Mesenchymal stem cell (in vitro differentiated cells and primary cell): ENCODE measurements around the gene ZMYND11.

Experiments used
- DNase-seq: peaks from one replicate; pipeline ENCODE4 v3.0.0-alpha.2; 2013
- H2AFZ ChIP-seq: one replicate; pipeline ENCODE4 v1.6.1; 2013; ENCODE audit warnings: low read depth, mild to moderate bottlenecking, control low read depth, inconsistent platforms, low read length, moderate library complexity
- H2AK5ac ChIP-seq: 2 replicates; pipeline ENCODE4 v1.6.1; 2013; ENCODE audit warnings: low read length, moderate library complexity, mild to moderate bottlenecking, inconsistent platforms; ENCODE audit not compliant: severe bottlenecking
- H2BK120ac ChIP-seq: one replicate; pipeline ENCODE4 v1.6.1; 2013; ENCODE audit warnings: low read depth, mild to moderate bottlenecking, inconsistent platforms, low read length, moderate library complexity
- H2BK12ac ChIP-seq, 2 experiments: one replicate each; pipeline ENCODE4 v1.6.1; 2013; ENCODE audit warnings: inconsistent platforms in 2 of 2, low read length in 2 of 2, mild to moderate bottlenecking in 2 of 2, moderate library complexity in 2 of 2, control low read depth in 1 of 2
- H2BK15ac ChIP-seq: one replicate; pipeline ENCODE4 v1.6.1; 2013; ENCODE audit warnings: mild to moderate bottlenecking, low read depth, inconsistent platforms; ENCODE audit not compliant: poor library complexity, severe bottlenecking
- H2BK5ac ChIP-seq: 2 replicates; pipeline ENCODE4 v1.6.1; 2013; ENCODE audit warnings: low read depth, mild to moderate bottlenecking, low read length, control low read depth, inconsistent platforms; ENCODE audit not compliant: poor library complexity, severe bottlenecking
- H3K14ac ChIP-seq, 2 experiments: one replicate each; pipeline ENCODE4 v1.6.1; 2013; ENCODE audit warnings: inconsistent platforms in 2 of 2, low read length in 2 of 2, control low read depth in 1 of 2, mild to moderate bottlenecking in 1 of 2, moderate library complexity in 1 of 2
- H3K18ac ChIP-seq, 2 experiments: one replicate each; pipeline ENCODE4 v1.6.1; 2013; ENCODE audit warnings: inconsistent platforms in 2 of 2, low read length in 2 of 2, control low read depth in 1 of 2, low read depth in 1 of 2, mild to moderate bottlenecking in 1 of 2
- H3K23ac ChIP-seq, 2 experiments: one replicate each; pipeline ENCODE4 v1.6.1; 2013; ENCODE audit warnings: inconsistent platforms in 2 of 2, low read length in 2 of 2, mild to moderate bottlenecking in 2 of 2, moderate library complexity in 2 of 2, control low read depth in 1 of 2
- H3K27ac ChIP-seq: 2 replicates; pipeline ENCODE4 v1.5.1; 2013; ENCODE audit warnings: mild to moderate bottlenecking, moderate library complexity, low read length, control low read depth, inconsistent platforms; ENCODE audit not compliant: poor library complexity, severe bottlenecking
- H3K27me3 ChIP-seq, 2 experiments: 2 replicates each; pipeline versions ENCODE4 v1.6.1 to v1.7.0; 2013; ENCODE audit warnings: low read length in 2 of 2, mild to moderate bottlenecking in 2 of 2, moderate library complexity in 2 of 2, control low read depth in 1 of 2, inconsistent platforms in 1 of 2; ENCODE audit not compliant: control insufficient read depth in 1 of 2, insufficient read depth in 1 of 2
- H3K36me3 ChIP-seq, 2 experiments: 2 replicates each; pipeline versions ENCODE4 v1.6.1 to v1.7.0; 2013; ENCODE audit warnings: low read length in 2 of 2, control low read depth in 1 of 2, inconsistent platforms in 1 of 2, low read depth in 1 of 2, mild to moderate bottlenecking in 1 of 2; ENCODE audit not compliant: insufficient read depth in 2 of 2, control insufficient read depth in 1 of 2
- H3K4ac ChIP-seq, 2 experiments: one replicate each; pipeline ENCODE4 v1.6.1; 2013; ENCODE audit warnings: inconsistent platforms in 2 of 2, low read length in 2 of 2, mild to moderate bottlenecking in 2 of 2, moderate library complexity in 2 of 2, control low read depth in 1 of 2, low read depth in 1 of 2
- H3K4me1 ChIP-seq: 2 replicates; pipeline ENCODE4 v1.6.1; 2013; ENCODE audit warnings: low read depth, low read length, control low read depth; ENCODE audit not compliant: control insufficient read depth, insufficient read depth
- H3K4me2 ChIP-seq: 2 replicates; pipeline ENCODE4 v1.6.1; 2013; ENCODE audit warnings: low read length, mild to moderate bottlenecking, inconsistent platforms; ENCODE audit not compliant: poor library complexity, severe bottlenecking
- H3K4me3 ChIP-seq, 2 experiments: 2 replicates each; pipeline versions ENCODE4 v1.5.1 to v1.7.0; 2013; ENCODE audit warnings: low read length in 2 of 2, mild to moderate bottlenecking in 2 of 2, control low read depth in 1 of 2, low read depth in 1 of 2; ENCODE audit not compliant: insufficient read depth in 1 of 2
- H3K79me1 ChIP-seq: replicated peaks from 2 replicates; pipeline ENCODE4 v1.6.1; 2013; ENCODE audit warnings: mild to moderate bottlenecking, control low read depth, low read length, inconsistent platforms; ENCODE audit not compliant: poor library complexity, severe bottlenecking
- H3K9ac ChIP-seq: 2 replicates; pipeline ENCODE4 v1.7.0; 2013; ENCODE audit warnings: mild to moderate bottlenecking, low read length, moderate library complexity
- H3K9me3 ChIP-seq: 2 replicates; pipeline ENCODE4 v1.7.0; 2013; ENCODE audit warnings: mild to moderate bottlenecking, low read length; ENCODE audit not compliant: control insufficient read depth
- H4K8ac ChIP-seq: one replicate; pipeline ENCODE4 v1.6.1; 2013; ENCODE audit warnings: inconsistent platforms, mild to moderate bottlenecking, low read length, moderate library complexity
- H4K91ac ChIP-seq: one replicate; pipeline ENCODE4 v1.6.1; 2013; ENCODE audit warnings: mild to moderate bottlenecking, low read length, inconsistent platforms
- WGBS: methylation state at CpG from one replicate; pipeline ENCODE4 v1.1.7; 2013; ENCODE audit warnings: mixed read lengths; 5-methylcytosine and 5-hydroxymethylcytosine counted together

Gene ZMYND11

DNA sequence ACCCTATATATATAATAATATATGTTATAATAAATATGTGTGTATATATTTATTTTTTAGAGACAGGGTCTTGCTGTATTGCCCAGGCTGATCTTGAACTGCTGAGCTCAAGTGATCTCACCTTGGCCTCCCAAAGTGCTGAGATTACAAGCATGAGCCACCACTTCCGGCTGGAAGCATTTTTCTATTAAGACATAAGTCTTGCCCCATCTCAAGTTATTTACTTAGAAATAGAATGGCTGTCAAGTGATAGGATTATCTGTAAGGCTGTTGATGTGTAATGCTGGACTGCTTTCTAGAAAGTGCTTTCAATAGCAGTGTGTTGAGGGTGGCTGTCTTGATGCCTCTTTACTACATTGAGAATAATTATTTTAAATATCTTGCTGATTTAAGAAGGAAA, 65.2 kb downstream of the ZMYND11 start:
- Histone ChIP-seq H3K79me1 (peaks cover 9% of the 10 kb centered on the region), H4K8ac (no peak overlapping the region), H3K4me1 (peaks cover 2% of the 10 kb centered on the region), H3K27ac (no peak overlapping the region), H3K9me3 (no peaks in the 10 kb centered on the region), H3K9ac (no peak overlapping the region), H3K27me3 (no peaks in the 10 kb centered on the region), H3K18ac (no peak overlapping the region), H3K14ac (no peak overlapping the region), H3K23ac (no peak overlapping the region), H2BK5ac (no peak overlapping the region), H2BK12ac (no peak overlapping the region), H2BK15ac (no peak overlapping the region), H4K91ac (no peak overlapping the region), H3K4me2 (no peak overlapping the region), H3K4me3 (no peak overlapping the region), H2AFZ (no peak overlapping the region), H2AK5ac (no peak overlapping the region), H3K4ac (no peak overlapping the region), H2BK120ac (no peak overlapping the region), H3K36me3 (peaks cover 0 to 19% of the 10 kb centered on the region in 2 experiments)
- WGBS, result no CpG with 5 or more reads among the region's 1 CpG
- peak; percentile 59 for DNase-seq

DNA sequence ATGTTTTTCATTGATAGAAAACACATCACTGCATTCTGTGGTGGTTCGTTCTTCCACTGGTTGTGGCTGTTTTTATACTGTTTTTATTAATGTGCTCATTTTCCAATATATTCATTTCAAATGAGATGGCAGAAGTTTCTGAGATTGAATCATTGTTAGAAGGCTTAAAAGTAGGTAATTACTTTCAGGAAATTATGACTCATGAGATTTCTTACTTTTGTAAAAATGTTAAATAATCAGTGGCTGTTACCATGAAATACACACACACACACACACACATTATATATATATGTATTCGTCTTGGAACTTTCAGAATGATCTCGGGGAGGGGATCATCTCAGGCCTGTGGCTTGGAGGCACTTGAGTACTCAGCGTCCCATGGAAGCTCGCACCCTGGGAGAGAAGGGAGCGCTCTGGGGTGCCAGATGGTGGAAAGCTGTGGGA, 66.1 kb downstream of the ZMYND11 start:
- H4K8ac ChIP-seq, result no peak overlapping the region
- no peak overlapping the region for H2AFZ ChIP-seq
- no peak overlapping the region for H2AK5ac ChIP-seq
- no peak overlapping the region for H4K91ac ChIP-seq
- H3K18ac ChIP-seq, result no peak overlapping the region
- H3K36me3 ChIP-seq, result peaks cover 0 to 12% of the 10 kb centered on the region in 2 experiments
- no peak overlapping the region for H2BK12ac ChIP-seq
- no peak overlapping the region for H3K4me2 ChIP-seq
- no peak overlapping the region for H3K14ac ChIP-seq
- no peak overlapping the region for H3K27ac ChIP-seq
- H3K4me1 ChIP-seq, result peaks cover 2% of the 10 kb centered on the region
- no peaks in the 10 kb centered on the region for H3K9me3 ChIP-seq
- 94% methylated on average over 5 of the region's 6 CpGs for WGBS
- no peak overlapping the region for H2BK15ac ChIP-seq
- H3K23ac ChIP-seq, result no peak overlapping the region
- H3K9ac ChIP-seq, result peak overlapping the region; percentile 14
- no peak overlapping the region for H3K4me3 ChIP-seq
- no peak overlapping the region for H2BK120ac ChIP-seq
- H3K4ac ChIP-seq, result no peak overlapping the region
- no peak overlapping the region for H2BK5ac ChIP-seq
- H3K79me1 ChIP-seq, result peaks cover 9% of the 10 kb centered on the region
- no peaks in the 10 kb centered on the region for H3K27me3 ChIP-seq
- DNase-seq, result peak; percentile 28

DNA sequence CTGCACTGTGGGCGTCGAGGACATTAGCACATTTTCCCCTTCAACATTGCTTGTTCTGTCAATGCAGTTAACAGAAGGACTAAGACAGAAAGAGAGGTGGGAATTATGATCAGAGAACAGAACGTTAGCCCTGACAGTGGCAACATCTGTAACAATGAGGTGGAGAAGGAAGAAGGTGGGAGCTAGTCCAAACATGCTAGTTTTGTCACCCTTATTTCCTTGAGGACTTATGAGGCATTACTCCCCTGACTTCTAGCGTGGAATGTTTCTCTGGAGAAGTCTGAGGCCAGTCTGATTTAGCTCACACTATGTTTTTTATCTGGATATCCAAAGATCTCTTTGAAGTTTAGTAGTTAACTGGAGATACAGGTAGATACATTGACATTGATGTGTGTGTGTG, 73.4 kb downstream of the ZMYND11 start:
- Histone ChIP-seq H3K27me3 (no peaks in the 10 kb centered on the region), H3K23ac (no peak overlapping the region), H3K79me1 (peaks cover 9% of the 10 kb centered on the region), H3K4ac (no peak overlapping the region), H2BK5ac (no peak overlapping the region), H3K14ac (no peak overlapping the region), H2BK12ac (no peak overlapping the region), H3K4me3 (no peak overlapping the region), H3K27ac (no peak overlapping the region), H2BK120ac (no peak overlapping the region), H4K91ac (no peak overlapping the region), H3K18ac (no peak overlapping the region), H2AFZ (no peak overlapping the region), H2BK15ac (no peak overlapping the region), H3K4me1 (no peaks in the 10 kb centered on the region), H3K9ac (no peak overlapping the region), H2AK5ac (no peak overlapping the region), H4K8ac (no peak overlapping the region), H3K4me2 (no peak overlapping the region), H3K9me3 (no peaks in the 10 kb centered on the region), H3K36me3 (peaks cover 0 to 14% of the 10 kb centered on the region in 2 experiments)
- WGBS, result 100% methylated on average over 4 of the region's 4 CpGs
- DNase-seq, result no peak

DNA sequence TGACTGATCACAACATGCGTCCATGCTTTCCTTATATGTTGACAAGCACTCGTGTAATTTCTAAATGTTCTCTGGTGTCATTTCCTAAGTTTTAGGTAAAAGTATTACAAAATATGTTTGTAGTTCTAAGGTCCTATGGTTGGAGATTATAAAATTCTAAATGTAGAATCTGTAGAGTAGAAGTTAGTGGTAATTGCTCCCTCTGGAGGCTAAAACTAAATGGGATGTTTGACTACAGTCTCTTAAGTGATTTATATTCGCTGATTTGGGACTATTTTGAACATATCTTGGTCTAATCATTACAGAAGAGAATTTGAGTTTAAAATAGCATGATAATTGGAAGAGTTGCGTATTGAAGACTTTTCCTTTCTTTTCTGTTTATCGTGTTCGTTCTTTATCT, 74.1 kb downstream of the ZMYND11 start:
- Histone ChIP-seq H2BK5ac (no peak overlapping the region), H4K91ac (no peak overlapping the region), H3K9me3 (no peaks in the 10 kb centered on the region), H3K4me3 (no peak overlapping the region), H2BK120ac (no peak overlapping the region), H2BK15ac (no peak overlapping the region), H3K4me1 (no peaks in the 10 kb centered on the region), H3K27ac (no peak overlapping the region), H3K4ac (no peak overlapping the region), H3K9ac (no peak overlapping the region), H3K18ac (no peak overlapping the region), H2BK12ac (no peak overlapping the region), H2AFZ (no peak overlapping the region), H4K8ac (no peak overlapping the region), H2AK5ac (no peak overlapping the region), H3K27me3 (no peaks in the 10 kb centered on the region), H3K23ac (no peak overlapping the region), H3K36me3 (peaks cover 0 to 14% of the 10 kb centered on the region in 2 experiments), H3K4me2 (no peak overlapping the region), H3K79me1 (peaks cover 11% of the 10 kb centered on the region), H3K14ac (no peak overlapping the region)
- WGBS, result 95% methylated on average over 3 of the region's 6 CpGs
- no peak for DNase-seq
